DMS 273 (cell line): ENCODE measurements around the gene SLC35B1.
A peak's percentile ranks its signal among the peaks of the same experiment; 100 is the strongest.

ENCODE experiments used
- DNase-seq: peaks from one replicate; lab custom pipeline; 2025; ENCODE audit not compliant: unreplicated experiment; lab: John Stamatoyannopoulos, UW

The SLC35B1 gene, protein sequence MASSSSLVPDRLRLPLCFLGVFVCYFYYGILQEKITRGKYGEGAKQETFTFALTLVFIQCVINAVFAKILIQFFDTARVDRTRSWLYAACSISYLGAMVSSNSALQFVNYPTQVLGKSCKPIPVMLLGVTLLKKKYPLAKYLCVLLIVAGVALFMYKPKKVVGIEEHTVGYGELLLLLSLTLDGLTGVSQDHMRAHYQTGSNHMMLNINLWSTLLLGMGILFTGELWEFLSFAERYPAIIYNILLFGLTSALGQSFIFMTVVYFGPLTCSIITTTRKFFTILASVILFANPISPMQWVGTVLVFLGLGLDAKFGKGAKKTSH

GRCh38 chr17:49707608-49708514, at the start of gene SLC35B1:
TSS of gene SLC35B1 (minus strand) at chr17:49707964. CDS start at chr17:49707833, 131 bp downstream.
- DNase-seq, result peak; percentile 99

GRCh38 chr17:49757151-49757777, 49.5 kb upstream of the SLC35B1 start:
- no peak for DNase-seq

- no peak for DNase-seq
Measured at GRCh38 chr17:49756323-49757150, 48.8 kb upstream of the SLC35B1 start.

- DNase-seq, result peak; percentile 73
Measured at GRCh38 chr17:49755663-49756283, 48.0 kb upstream of the SLC35B1 start.

DNA sequence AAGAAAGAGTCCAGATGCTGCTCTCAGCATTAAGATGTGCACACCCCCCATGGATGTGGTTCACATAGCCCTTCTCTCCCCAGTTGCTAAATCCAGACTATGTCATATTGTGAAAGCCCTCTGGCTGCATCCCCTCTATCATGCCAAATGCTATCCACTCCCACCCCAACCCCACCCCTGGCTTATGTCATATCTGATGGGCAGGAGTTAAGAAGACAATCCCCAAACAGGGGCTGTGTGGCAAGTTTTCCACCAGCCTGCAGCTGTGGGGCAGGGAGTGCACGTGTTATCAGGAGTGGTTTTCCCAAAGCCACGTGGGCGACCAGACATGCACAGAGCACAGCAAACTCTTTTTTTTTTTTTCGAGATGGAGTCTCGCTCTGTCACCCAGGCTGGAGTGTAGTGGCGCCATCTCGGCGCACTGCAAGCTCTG, 46.2 kb upstream of the SLC35B1 start:
- no peak for DNase-seq

GRCh38 chr17:49752508-49752907, 44.7 kb upstream of the SLC35B1 start:
- no peak for DNase-seq

DNA sequence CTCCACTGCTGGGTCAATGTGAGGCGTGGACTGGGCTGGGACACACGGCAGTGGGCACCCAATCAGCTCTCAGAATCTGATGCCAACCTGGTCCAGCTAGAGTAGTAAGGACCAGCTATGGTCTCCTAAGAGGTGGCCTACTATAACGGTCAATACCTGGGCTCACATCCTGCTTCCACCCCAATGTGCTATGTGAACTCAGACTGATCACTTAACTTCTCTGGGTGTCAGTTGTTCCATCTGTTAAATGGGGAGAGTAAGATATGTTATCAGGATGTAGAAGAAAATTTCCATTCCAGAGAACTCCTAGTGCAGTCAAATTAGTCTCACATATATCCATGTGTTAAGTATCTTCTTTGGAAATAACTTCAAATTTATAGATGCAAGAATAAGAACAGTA, 42.0 kb upstream of the SLC35B1 start:
- DNase-seq, result no peak

DNA sequence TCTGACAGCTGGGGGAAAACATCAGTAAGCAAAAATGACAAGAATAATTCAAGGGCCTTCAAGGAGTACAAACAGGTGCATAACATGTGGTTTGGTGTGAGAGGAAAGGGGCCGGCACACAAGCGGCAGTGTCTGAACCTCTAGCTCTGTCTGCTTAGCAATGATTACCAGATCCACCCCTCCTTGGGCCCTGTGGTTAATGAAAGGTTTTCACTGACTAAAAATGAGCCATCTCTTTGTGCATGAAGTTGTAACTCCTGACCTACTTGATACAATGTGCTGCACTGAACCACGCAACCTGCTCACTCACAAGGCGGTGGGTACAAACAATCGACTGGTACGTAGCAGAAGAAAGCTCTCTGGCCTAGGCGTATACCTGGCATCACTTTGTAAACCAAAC, 41.0 kb upstream of the SLC35B1 start:
- no peak for DNase-seq

GRCh38 chr17:49748223-49748622, 40.5 kb upstream of the SLC35B1 start:
- DNase-seq, result no peak

GRCh38 chr17:49747632-49748031, 39.9 kb upstream of the SLC35B1 start:
- no peak for DNase-seq

- DNase-seq, result no peak
Measured at GRCh38 chr17:49746791-49747490, 39.2 kb upstream of the SLC35B1 start.

DNA sequence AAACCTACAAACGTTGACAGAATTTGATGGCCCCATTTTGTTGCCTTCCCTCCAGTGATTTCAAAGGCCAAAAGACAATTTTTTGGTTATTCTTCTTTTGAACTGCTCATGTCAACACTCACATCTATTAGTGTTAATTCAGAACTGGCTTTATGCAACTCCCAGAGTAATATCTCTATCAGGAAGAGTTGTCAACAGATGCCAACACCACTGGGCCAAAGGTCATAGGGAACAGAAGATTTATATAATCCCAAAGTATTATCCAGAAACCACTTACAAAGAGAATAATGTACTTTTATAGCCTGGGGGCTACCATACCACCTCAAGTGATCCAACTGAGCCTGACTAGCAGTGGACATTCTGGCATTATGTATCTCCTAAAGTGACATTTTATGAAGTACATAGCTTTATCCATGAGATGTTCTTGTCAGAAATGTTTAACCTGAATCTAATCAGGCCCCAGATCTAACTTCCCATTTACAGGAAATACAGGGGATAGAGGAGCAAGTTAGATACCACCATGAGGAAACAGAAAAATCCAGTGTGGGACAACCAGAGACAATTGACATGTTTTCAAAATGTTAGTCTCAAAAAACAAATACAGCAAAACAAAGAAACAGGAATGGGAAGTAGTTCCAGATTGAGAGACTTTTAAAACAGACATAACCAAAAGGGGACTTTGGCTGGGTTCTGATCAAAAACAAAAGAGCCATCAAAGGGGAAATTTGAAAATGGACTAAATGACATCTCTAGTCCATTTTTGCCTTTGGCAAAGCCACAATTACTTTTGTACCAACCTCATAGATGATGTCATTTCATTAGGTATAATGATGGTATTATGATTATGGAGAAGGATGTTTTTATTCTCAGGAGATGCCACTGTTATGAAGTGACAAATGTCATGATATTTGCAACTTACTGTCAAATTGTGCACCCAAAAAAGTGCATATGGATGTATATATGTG, 37.7 kb upstream of the SLC35B1 start:
- no peak for DNase-seq

DNA sequence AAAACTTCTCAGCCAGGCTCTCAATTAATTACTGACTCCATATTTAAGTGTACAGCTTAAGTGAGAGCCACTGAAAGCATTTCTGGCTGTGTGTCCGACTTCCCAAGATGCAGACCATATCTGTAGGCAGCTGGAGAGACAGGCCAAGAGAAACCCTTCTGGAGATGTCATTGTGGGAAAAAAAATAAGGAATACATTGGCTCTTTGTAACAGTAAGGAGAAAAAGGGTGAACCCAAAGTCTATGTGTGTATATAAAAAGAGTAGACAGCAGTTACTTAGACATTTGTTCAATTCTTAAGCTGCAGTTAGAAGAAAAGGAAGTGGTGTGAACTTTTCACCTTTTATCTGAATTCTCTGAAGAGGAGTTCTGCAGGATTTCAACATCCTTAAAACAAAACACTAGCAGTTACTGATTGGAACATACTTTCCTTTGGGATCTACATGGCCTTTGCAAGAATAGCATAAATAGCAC, 34.4 kb upstream of the SLC35B1 start:
- DNase-seq, result no peak

DNA sequence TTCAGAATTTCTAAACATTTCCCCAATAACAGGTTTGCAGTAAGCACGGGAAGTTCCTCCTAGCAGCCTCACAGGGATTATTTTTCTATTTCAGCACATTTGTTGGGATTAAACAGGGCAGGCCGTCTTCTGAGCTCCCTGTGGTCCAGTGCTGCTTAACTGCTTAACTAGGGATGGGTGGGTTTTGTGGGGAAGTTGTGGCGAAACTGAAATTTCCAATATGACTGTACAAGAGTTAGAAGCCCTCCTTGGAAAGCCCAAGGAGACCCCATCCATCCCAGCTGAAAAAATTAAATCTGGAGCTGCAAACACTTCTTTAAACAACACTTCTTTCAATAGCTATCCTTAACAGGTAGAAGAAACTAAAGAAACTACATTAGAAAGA, 33.9 kb upstream of the SLC35B1 start:
- DNase-seq, result no peak

DNA sequence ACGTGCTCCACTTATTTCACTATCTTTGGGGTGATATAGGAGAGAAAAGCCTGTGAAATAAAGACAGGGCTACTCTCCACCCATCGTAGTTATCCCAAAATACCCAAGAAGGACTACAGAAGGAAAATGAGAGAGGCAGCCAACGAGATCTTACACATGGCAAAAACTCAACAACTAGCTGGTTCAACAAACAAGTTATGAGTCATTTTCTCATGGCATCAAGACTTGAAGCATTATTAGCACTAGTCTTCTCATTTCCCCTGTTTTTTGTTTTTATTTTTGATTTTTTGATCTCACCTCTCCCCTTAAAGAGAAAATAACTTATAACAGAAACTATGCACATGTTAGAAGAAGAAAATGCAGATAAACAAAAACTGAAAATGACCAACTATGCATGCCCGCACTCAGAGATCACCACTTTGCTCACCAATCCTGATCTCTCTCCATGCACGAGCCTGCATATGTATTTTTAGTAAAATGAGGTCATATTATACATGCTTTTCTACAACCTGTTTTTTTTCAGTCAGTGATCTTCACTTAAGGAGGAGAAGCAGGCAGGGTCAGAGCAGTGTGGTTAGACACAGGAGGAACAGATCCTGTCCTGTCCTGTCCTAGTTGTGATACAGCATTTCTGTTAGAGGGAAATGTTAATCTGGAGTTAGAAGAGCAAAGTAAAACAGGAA, 33.4 kb upstream of the SLC35B1 start:
- DNase-seq, result no peak

DNA sequence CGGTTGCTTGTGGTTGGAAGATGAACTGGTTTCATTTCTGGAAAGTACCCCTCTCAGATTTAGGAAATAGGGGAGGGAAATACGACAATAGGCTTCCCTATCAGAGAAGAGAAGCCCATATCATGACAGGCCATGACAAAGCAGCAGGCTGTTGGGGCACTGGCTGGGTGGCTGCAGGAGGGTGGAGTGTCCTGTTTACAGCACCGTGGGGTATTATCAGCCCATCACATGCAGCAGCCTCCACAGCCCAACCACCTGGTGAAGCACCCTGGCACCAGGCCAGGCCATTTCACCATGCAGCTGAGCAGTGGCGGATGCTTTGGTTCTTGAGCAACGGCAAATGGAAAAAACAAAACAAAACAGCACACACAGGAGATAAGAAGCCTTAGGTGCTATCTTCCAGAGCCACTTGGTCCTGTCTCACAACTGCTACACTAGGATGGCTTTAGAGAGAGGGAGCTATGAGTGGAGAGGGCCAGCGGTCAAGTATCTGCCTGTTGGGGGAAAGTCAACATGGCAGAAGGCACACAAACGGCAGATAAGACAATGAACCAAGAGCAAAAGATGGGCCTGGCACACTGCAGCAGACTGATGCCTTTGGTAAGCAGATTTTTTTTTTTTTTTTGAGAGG, 32.0 kb upstream of the SLC35B1 start:
- DNase-seq, result peak; percentile 68

DNA sequence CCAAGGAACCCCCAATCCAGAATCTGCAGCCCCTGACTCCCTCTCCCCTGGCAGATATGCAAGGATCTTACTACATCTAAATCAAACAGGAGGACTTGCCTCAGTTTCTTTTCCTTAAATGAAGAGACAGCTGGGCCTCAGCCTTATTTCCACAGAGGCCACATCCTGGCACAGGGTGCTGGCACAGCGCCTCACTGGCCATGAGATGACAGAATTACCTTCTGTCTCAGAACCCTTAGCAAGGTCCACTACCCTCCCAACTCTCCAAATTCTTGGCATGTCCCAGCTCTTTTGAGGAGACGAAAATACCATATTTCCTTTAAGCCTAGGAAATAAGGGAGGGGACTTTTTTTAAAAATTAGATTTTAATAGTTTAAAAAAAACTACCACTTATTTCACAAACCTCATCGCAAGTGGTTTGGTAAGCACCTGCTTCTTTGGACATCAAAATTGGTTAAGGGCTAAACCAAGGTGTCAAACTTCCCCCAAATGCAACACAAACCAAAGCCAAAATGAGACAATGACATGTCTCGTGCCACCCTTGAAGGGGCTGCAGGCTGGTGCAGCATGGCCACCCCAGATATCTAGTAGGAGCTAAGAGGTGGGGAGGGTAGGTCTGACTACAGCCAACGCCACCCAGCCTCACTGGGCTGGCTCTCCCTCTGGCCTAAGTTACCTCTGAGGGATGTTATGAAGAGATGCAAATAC, 30.8 kb upstream of the SLC35B1 start:
- DNase-seq, result peak; percentile 32
